Sigmoid colon (tissue), 4 donors: ENCODE measurements around the gene NRG3.

ENCODE experiments used
- POLR2A ChIP-seq, 2 donors: fragments of 450-650 bp; IDR thresholded peaks; one replicate each; pipeline ENCODE4 v1.6.1; 2016; ENCODE audit warnings: antibody characterized with exemption in 2 of 2, mild to moderate bottlenecking in 2 of 2, moderate library complexity in 2 of 2
- POLR2AphosphoS5 ChIP-seq, 4 donors: sonication (generic); formaldehyde crosslinking; IDR thresholded peaks; one replicate each; pipeline ENCODE4 v1.6.1; 2017; ENCODE audit warnings: antibody characterized with exemption in 4 of 4
- TF ChIP-seq, protein P1 (sequence below), 4 experiments: fragments of 450-650 bp in 3 of 4; fragments of 200-600 bp in 1 of 4; IDR thresholded peaks; one replicate each; pipeline ENCODE4 v1.5.1; 2016 to 2019; ENCODE audit warnings: antibody characterized with exemption in 4 of 4, mild to moderate bottlenecking in 3 of 4, moderate library complexity in 2 of 4

DNA sequence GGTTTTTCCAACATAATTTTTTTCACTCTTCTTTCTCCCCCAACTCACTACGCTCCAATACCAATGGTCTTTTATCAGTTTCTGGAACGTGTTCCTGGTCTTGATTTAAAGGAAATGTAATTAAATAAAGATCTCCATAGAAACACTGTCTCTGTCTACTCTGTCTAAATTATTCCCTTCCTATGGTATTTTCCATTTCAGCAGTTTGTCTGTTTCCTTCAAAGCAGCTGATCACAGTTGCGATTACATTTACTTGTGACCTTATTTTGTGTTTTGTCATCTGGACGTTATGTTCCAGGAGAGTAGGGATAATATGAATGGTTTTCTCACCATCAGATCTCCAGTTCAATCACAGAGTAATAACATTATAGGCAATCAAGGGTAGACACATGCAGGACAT lies 359.2 kb downstream of the NRG3 start:
- TF ChIP-seq, protein P1, sequence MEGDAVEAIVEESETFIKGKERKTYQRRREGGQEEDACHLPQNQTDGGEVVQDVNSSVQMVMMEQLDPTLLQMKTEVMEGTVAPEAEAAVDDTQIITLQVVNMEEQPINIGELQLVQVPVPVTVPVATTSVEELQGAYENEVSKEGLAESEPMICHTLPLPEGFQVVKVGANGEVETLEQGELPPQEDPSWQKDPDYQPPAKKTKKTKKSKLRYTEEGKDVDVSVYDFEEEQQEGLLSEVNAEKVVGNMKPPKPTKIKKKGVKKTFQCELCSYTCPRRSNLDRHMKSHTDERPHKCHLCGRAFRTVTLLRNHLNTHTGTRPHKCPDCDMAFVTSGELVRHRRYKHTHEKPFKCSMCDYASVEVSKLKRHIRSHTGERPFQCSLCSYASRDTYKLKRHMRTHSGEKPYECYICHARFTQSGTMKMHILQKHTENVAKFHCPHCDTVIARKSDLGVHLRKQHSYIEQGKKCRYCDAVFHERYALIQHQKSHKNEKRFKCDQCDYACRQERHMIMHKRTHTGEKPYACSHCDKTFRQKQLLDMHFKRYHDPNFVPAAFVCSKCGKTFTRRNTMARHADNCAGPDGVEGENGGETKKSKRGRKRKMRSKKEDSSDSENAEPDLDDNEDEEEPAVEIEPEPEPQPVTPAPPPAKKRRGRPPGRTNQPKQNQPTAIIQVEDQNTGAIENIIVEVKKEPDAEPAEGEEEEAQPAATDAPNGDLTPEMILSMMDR (IDR thresholded peaks at IDR 0.05) = no peak
- TF ChIP-seq POLR2A (IDR thresholded peaks at IDR 0.05) = no peak
- no peak for TF ChIP-seq POLR2AphosphoS5 (IDR thresholded peaks at IDR 0.05)
